ENCODE data around the gene SRSF1.
A peak's percentile ranks its signal among the peaks of the same experiment; 100 is the strongest.

Gene SRSF1

GRCh38 chr17:57955183-57955931 lies 51.7 kb downstream of the SRSF1 start, which contains the start of gene CUEDC1:
Gene CUEDC1, minus strand, starts transcription at chr17:57955412. Its CDS starts 69,848 bp downstream, at chr17:57885564.
- H3K27ac Mint-ChIP-seq, result no peak within 1 kb of the TSS

GRCh38 chr17:57954397-57955182 lies 52.5 kb downstream of the SRSF1 start:
- Mint-ChIP-seq H3K27ac (no peak overlapping the region), H3K9me3 (no peaks in the 10 kb centered on the region), H3K27me3 (peaks cover 52% of the 10 kb centered on the region), H3K36me3 (ENCODE audit: low read depth) (no peaks in the 10 kb centered on the region), H3K4me1 (ENCODE audit: low read depth) (peaks cover 32% of the 10 kb centered on the region), H3K4me3 (peak overlapping the region; percentile 53)
- DNase-seq, result no peak

More at GRCh38 chr17:57955183-57955931, 51.7 kb downstream of the SRSF1 start, which contains the start of gene CUEDC1:
- Mint-ChIP-seq H3K9me3 (no peaks in the 10 kb centered on the region), H3K4me1 (ENCODE audit: low read depth) (peaks cover 27% of the 10 kb centered on the region), H3K27me3 (peaks cover 52% of the 10 kb centered on the region), H3K36me3 (ENCODE audit: low read depth) (no peaks in the 10 kb centered on the region), H3K4me3 (peak within 1 kb of the TSS; percentile 53)
- DNase-seq, result peak; percentile 78

- H3K36me3 Mint-ChIP-seq (ENCODE audit: low read depth), result no peaks in the 10 kb centered on the region
- peaks cover 47% of the 10 kb centered on the region for H3K27me3 Mint-ChIP-seq
- H3K9me3 Mint-ChIP-seq, result no peaks in the 10 kb centered on the region
- H3K4me1 Mint-ChIP-seq (ENCODE audit: low read depth), result peaks cover 37% of the 10 kb centered on the region
- no peak overlapping the region for H3K27ac Mint-ChIP-seq
- DNase-seq, result no peak
- H3K4me3 Mint-ChIP-seq, result peak overlapping the region; percentile 53
Measured at GRCh38 chr17:57953705-57954396, 53.2 kb downstream of the SRSF1 start.
